A673 (cell line): Measurements from ENCODE around the gene LCAT. TPM values are rescaled to one million over a fixed set of nuclear protein-coding genes. Genes with fewer than 3 reads are reported as not detected.

Experiments
- BruUV-seq: library from RNA; stranded (reverse); fragments of 400-500 nt; replicated peaks from 2 replicates; lab custom pipeline; 2021; lab: Mats Ljungman, UMichigan
- CTCF ChIA-PET: fragments of 300-600 bp; sonication (Branson Sonifier 250); formaldehyde crosslinking; loops from one replicate; lab custom pipeline; 2022; ENCODE audit warnings: antibody characterized with exemption; lab: Charles Lee
- POLR2A ChIA-PET: fragments of 300-600 bp; sonication (Branson Sonifier 250); formaldehyde crosslinking; loops from one replicate; lab custom pipeline; 2022; ENCODE audit warnings: antibody characterized with exemption; ENCODE audit not compliant: low non-redundant PET; lab: Charles Lee
- DNase-seq: peaks from one replicate; pipeline ENCODE4 v3.0.0-alpha.2; 2015; ENCODE audit warnings: low spot score
- H3K27ac ChIP-seq: fragments of 200-600 bp; sonication (generic); 2 replicates; pipeline ENCODE4 v1.5.1; 2016; ENCODE audit warnings: mixed run types, low read depth, mild to moderate bottlenecking, mixed read lengths, antibody characterized with exemption, low read length; ENCODE audit not compliant: poor library complexity, severe bottlenecking
- H3K27me3 ChIP-seq: fragments of 200-600 bp; sonication (generic); replicated peaks from 2 replicates; pipeline ENCODE4 v1.6.1; 2017; ENCODE audit warnings: mixed run types, low read depth, mild to moderate bottlenecking, mixed read lengths, antibody characterized with exemption, low read length; ENCODE audit not compliant: insufficient read depth, poor library complexity
- H3K36me3 ChIP-seq: fragments of 200-600 bp; sonication (generic); 2 replicates; pipeline ENCODE4 v1.6.1; 2016; ENCODE audit warnings: mixed run types, mild to moderate bottlenecking, mixed read lengths, antibody characterized with exemption, low read length; ENCODE audit not compliant: insufficient read depth, poor library complexity, severe bottlenecking
- H3K4me1 ChIP-seq: fragments of 200-600 bp; sonication (generic); 2 replicates; pipeline ENCODE4 v1.6.1; 2017; ENCODE audit warnings: mixed run types, mild to moderate bottlenecking, mixed read lengths, antibody characterized with exemption, low read length; ENCODE audit not compliant: insufficient read depth, poor library complexity, severe bottlenecking
- H3K4me3 ChIP-seq: fragments of 200-600 bp; sonication (generic); 2 replicates; pipeline ENCODE4 v1.5.1; 2016; ENCODE audit warnings: low read depth, mixed run types, mild to moderate bottlenecking, mixed read lengths, low read length; ENCODE audit not compliant: poor library complexity, severe bottlenecking
- H3K9me3 ChIP-seq: fragments of 200-600 bp; sonication (generic); 2 replicates; pipeline ENCODE4 v1.6.1; 2016; ENCODE audit warnings: mixed run types, low read depth, mild to moderate bottlenecking, mixed read lengths, antibody characterized with exemption, low read length; ENCODE audit not compliant: poor library complexity, severe bottlenecking
- EZH2 ChIP-seq: fragments of 200-600 bp; sonication (generic); IDR thresholded peaks from 2 replicates; pipeline ENCODE4 v1.6.1; 2017; ENCODE audit warnings: borderline replicate concordance, low read depth, mild to moderate bottlenecking, mixed read lengths, antibody characterized with exemption, low read length; ENCODE audit not compliant: poor library complexity, severe bottlenecking
- intact Hi-C: fragments of 100-400 bp; cut with micrococcal nuclease; formaldehyde crosslinking; loops from one replicate; pipeline ENCODE4 v1.10.0; 2022; ENCODE audit not compliant: unreplicated experiment
- total RNA-seq: library from RNA; stranded (reverse); gene quantifications from 2 replicates; pipeline ENCODE4 v1.2.3, GENCODE V29; 2021
- TF ChIP-seq, protein P1 (sequence below): fragments of 300-800, 200-600 bp; sonication (generic); conservative IDR thresholded peaks from 2 replicates; pipeline ENCODE4 v1.5.1; 2017; ENCODE audit warnings: low read depth, mild to moderate bottlenecking, antibody characterized with exemption, low read length, moderate library complexity, mixed read lengths

Gene LCAT
- total RNA-seq, 1 experiment from 2014 or later: 17.6 TPM

DNA sequence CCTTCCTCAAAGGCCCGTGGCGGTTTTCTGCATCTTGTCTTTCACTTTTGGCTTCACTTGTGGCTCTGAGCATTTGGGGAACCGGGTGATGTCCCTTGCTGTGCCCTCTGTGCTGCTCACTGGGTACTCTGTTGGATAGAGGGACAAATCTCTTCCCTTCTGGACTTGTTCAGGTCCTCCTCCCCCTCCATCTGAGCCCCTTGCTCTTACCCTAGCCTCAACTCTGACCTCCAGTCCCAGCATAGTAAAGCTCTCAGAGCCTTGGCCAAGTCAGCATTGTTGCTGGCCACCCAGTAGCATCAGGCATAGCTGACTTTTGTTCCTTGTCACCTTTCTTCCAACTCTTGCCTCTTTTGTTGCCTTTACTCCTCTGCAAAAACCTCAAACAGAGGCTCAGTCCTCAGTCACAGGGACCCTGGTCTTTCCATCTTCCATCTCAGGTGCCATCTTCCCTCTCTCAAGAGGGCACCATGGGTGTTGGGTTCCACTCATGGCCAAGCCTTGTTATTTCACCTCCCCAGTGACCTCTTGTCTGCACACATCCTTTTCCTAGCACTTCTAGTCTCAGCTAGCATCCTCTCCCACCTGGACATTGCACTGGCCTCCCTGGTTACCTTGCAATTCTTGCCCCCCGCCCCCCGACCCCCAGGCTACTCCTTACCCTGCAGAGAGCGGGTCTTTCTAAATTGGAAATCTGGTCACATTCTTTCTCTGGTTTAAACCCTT, 6.9 kb downstream of the LCAT start:
- Histone ChIP-seq H3K27me3 (no peaks in the 10 kb centered on the region), H3K27ac (peak overlapping the region; percentile 75), H3K9me3 (no peaks in the 10 kb centered on the region), H3K4me1 (peaks cover 16% of the 10 kb centered on the region), H3K4me3 (peak overlapping the region; percentile 85), H3K36me3 (no peaks in the 10 kb centered on the region)
- TF ChIP-seq, protein P1, sequence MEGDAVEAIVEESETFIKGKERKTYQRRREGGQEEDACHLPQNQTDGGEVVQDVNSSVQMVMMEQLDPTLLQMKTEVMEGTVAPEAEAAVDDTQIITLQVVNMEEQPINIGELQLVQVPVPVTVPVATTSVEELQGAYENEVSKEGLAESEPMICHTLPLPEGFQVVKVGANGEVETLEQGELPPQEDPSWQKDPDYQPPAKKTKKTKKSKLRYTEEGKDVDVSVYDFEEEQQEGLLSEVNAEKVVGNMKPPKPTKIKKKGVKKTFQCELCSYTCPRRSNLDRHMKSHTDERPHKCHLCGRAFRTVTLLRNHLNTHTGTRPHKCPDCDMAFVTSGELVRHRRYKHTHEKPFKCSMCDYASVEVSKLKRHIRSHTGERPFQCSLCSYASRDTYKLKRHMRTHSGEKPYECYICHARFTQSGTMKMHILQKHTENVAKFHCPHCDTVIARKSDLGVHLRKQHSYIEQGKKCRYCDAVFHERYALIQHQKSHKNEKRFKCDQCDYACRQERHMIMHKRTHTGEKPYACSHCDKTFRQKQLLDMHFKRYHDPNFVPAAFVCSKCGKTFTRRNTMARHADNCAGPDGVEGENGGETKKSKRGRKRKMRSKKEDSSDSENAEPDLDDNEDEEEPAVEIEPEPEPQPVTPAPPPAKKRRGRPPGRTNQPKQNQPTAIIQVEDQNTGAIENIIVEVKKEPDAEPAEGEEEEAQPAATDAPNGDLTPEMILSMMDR: no peak
- no peak for TF ChIP-seq EZH2
- BruUV-seq: no TSS peak
- ChIA-PET POLR2A (no interaction called here), CTCF (no interaction called here)
- DNase-seq: peak; percentile 60
- intact Hi-C loops: no loop called here

DNA sequence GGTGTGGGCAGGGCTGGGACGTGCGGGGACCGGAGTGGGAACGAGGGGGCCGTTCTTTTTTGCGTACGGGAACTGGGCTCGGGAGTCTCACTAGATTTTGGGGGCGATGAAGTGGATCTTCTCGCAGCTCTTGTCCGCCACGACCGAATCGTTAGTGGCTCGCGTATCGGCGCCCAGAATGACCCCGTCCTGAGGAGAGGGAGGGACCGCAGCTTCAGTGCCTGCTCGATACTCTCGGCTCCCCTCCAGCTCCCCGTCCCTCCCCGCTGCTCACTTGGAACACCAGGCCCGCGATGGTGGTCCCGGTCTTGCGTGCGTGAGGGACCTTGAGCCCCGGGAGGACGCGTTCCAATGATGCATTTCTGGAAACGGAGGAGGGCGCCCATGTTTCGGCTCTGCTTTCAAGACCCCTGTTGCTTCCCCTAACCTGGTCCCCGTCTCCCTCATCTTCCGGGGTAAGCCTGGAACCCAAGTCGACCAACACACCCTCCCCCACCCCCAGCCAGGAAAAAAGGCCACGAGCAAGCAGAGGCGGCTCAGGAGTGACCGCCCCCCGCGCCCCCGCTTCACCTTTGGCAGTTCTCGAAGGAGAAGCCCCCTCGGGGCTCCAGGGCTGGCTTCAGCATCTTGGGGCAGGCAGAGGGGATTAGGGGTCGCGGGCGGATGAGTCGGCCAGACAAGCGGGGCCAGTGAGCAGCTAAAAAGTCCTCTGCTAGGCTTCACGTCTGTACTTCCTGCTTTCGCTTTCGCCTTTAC, 7.6 kb downstream of the LCAT start, which contains the start of gene PSMB10:
PSMB10 (minus strand) TSS at position 727 of the 756 bp plus-strand sequence; CDS start at position 626, 101 bp downstream.
- H3K9me3 ChIP-seq: no peaks in the 10 kb centered on the region
- H3K27ac ChIP-seq: peak within 1 kb of the TSS; percentile 75
- intact Hi-C loops: no loop called here

More for the DNA sequence above, 7.6 kb downstream of the LCAT start, which contains the start of gene PSMB10:
- Histone ChIP-seq H3K36me3 (peaks cover 2% of the 10 kb centered on the region), H3K27me3 (no peaks in the 10 kb centered on the region), H3K4me1 (peaks cover 16% of the 10 kb centered on the region), H3K4me3 (peak within 1 kb of the TSS; percentile 85)
- peak; percentile 55 for DNase-seq
- TSS peak; percentile 40 for BruUV-seq
- CTCF ChIA-PET: interaction anchor here (1.1 to 1.5 kb wide), 2 partner anchors 10 to 52 kb away, joined by 3 to 7 read pairs; partner anchors contain the start of gene NRN1L
- no peak for TF ChIP-seq EZH2
- TF ChIP-seq, protein P1: no peak
- POLR2A ChIA-PET: interaction anchor here (0.6 kb wide), 1 partner anchor 306 kb away, joined by 8 read pairs; no protein-coding TSS in a partner anchor
